Esophagus (tissue), 2 donors: Measurements from ENCODE around the gene MRPL36. TPM values are rescaled to one million over a fixed set of nuclear protein-coding genes. Genes with fewer than 3 reads are reported as not detected.
"Not testable (repeated sequence)": the region's sequence is repeated elsewhere in the genome, so short reads cannot be mapped to it uniquely, and the experiment has no call there.

Experiments
- H3K27ac ChIP-seq, 2 donors: one replicate each; pipeline ENCODE4 v1.5.1; 2013; ENCODE audit warnings: low read depth in 2 of 2, mild to moderate bottlenecking in 2 of 2, inconsistent platforms in 1 of 2, low read length in 1 of 2, moderate library complexity in 1 of 2
- H3K27me3 ChIP-seq, 2 donors: one replicate each; pipeline ENCODE4 v1.6.1; 2013; ENCODE audit warnings: low read length in 2 of 2, control low read depth in 1 of 2, mild to moderate bottlenecking in 1 of 2; ENCODE audit not compliant: insufficient read depth in 2 of 2, control insufficient read depth in 1 of 2
- H3K36me3 ChIP-seq, 2 donors: one replicate each; pipeline ENCODE4 v1.6.1; 2013; ENCODE audit warnings: low read length in 1 of 2; ENCODE audit not compliant: control insufficient read depth in 2 of 2, insufficient read depth in 2 of 2
- H3K4me1 ChIP-seq, 2 donors: one replicate each; pipeline ENCODE4 v1.6.1; 2013; ENCODE audit warnings: low read length in 1 of 2; ENCODE audit not compliant: control insufficient read depth in 2 of 2, insufficient read depth in 2 of 2
- H3K4me3 ChIP-seq, 2 donors: one replicate each; pipeline ENCODE4 v1.5.1; 2013; ENCODE audit warnings: low read length in 2 of 2, mild to moderate bottlenecking in 2 of 2, low read depth in 1 of 2, moderate library complexity in 1 of 2
- H3K9me3 ChIP-seq, 2 donors: one replicate each; pipeline ENCODE4 v1.6.1; 2013; ENCODE audit warnings: mild to moderate bottlenecking in 2 of 2, low read depth in 1 of 2, low read length in 1 of 2, moderate library complexity in 1 of 2; ENCODE audit not compliant: control insufficient read depth in 2 of 2, insufficient read depth in 1 of 2
- WGBS, 2 donors: extraction: QIAGEN DNeasy Blood & Tissue Kit; methylation state at CpG; one replicate each; pipeline ENCODE4 v1.1.7; 2013; 5-methylcytosine and 5-hydroxymethylcytosine counted together
- polyA plus RNA-seq, 2 donors: library from polyadenylated mRNA; stranded (reverse); fragments of 200-250 nt; gene quantifications; one replicate each; pipeline ENCODE4 v1.2.3, GENCODE V29; 2013
- donor health status: healthy with polysubstance abuse.
- donor health status: Bipolar disorder and iron deficiency.

Gene MRPL36
- polyA plus RNA-seq, 2 donors: 32.6 to 78.2 TPM

GRCh38 chr5:1798589-1798988, 1.0 kb downstream of the MRPL36 start:
- H3K27ac ChIP-seq, H3K9me3 ChIP-seq, H3K4me1 ChIP-seq, H3K27me3 ChIP-seq: not testable (repeated sequence)
- H3K4me3 ChIP-seq: peak overlapping the region in 1 of 2 donors; percentile 81
- H3K36me3 ChIP-seq: peaks cover 5 to 23% of the 10 kb centered on the region in 2 donors
- WGBS, 2 donors: 85 to 87% methylated on average over 16 of the region's 16 CpGs

- H3K27me3 ChIP-seq: no peaks in the 10 kb centered on the region
- 84 to 90% methylated on average over 11 of the region's 11 CpGs for WGBS, 2 donors
- peaks cover 5 to 6% of the 10 kb centered on the region in 2 donors for H3K4me1 ChIP-seq
- no peak overlapping the region for H3K27ac ChIP-seq
- H3K9me3 ChIP-seq: no peaks in the 10 kb centered on the region
- peaks cover 5 to 20% of the 10 kb centered on the region in 2 donors for H3K36me3 ChIP-seq
- no peak overlapping the region for H3K4me3 ChIP-seq
Measured at GRCh38 chr5:1797855-1798254, 1.8 kb downstream of the MRPL36 start.

GRCh38 chr5:1797103-1797800, 2.4 kb downstream of the MRPL36 start:
- H3K4me3 ChIP-seq: no peak overlapping the region
- 92 to 93% methylated on average over 18 of the region's 18 CpGs for WGBS, 2 donors

GRCh38 chr5:1796371-1797102, 3.1 kb downstream of the MRPL36 start:
- H3K4me1 ChIP-seq: peaks cover 5 to 6% of the 10 kb centered on the region in 2 donors
- no peak overlapping the region for H3K4me3 ChIP-seq
- WGBS, 2 donors: 85 to 90% methylated on average over 21 of the region's 21 CpGs

More at GRCh38 chr5:1797103-1797800, 2.4 kb downstream of the MRPL36 start:
- Histone ChIP-seq H3K27ac (no peak overlapping the region), H3K36me3 (peaks cover 5 to 20% of the 10 kb centered on the region in 2 donors), H3K4me1 (peaks cover 5 to 6% of the 10 kb centered on the region in 2 donors), H3K9me3 (no peaks in the 10 kb centered on the region), H3K27me3 (no peaks in the 10 kb centered on the region)

GRCh38 chr5:1795931-1796330, 3.7 kb downstream of the MRPL36 start:
- WGBS, 2 donors: 83 to 87% methylated on average over 8 of the region's 8 CpGs
- Histone ChIP-seq H3K36me3 (peaks cover 5 to 20% of the 10 kb centered on the region in 2 donors), H3K27me3 (no peaks in the 10 kb centered on the region)

More at GRCh38 chr5:1796371-1797102, 3.1 kb downstream of the MRPL36 start:
- no peaks in the 10 kb centered on the region for H3K9me3 ChIP-seq
- H3K27ac ChIP-seq: no peak overlapping the region
- H3K27me3 ChIP-seq: no peaks in the 10 kb centered on the region
- peaks cover 5 to 20% of the 10 kb centered on the region in 2 donors for H3K36me3 ChIP-seq

GRCh38 chr5:1795506-1795905, 4.1 kb downstream of the MRPL36 start:
- Histone ChIP-seq H3K27ac (no peak overlapping the region), H3K4me3 (no peak overlapping the region), H3K36me3 (peaks cover 5 to 20% of the 10 kb centered on the region in 2 donors), H3K4me1 (peaks cover 5 to 6% of the 10 kb centered on the region in 2 donors), H3K27me3 (no peaks in the 10 kb centered on the region), H3K9me3 (no peaks in the 10 kb centered on the region)
- 73 to 87% methylated on average over 13 of the region's 13 CpGs for WGBS, 2 donors

More at GRCh38 chr5:1795931-1796330, 3.7 kb downstream of the MRPL36 start:
- no peaks in the 10 kb centered on the region for H3K9me3 ChIP-seq
- H3K27ac ChIP-seq: no peak overlapping the region
- H3K4me3 ChIP-seq: no peak overlapping the region
- H3K4me1 ChIP-seq: peaks cover 5 to 6% of the 10 kb centered on the region in 2 donors

GRCh38 chr5:1794901-1795290, 4.7 kb downstream of the MRPL36 start:
- no peak overlapping the region for H3K4me3 ChIP-seq
- H3K27me3 ChIP-seq: no peaks in the 10 kb centered on the region
- 88 to 90% methylated on average over 17 of the region's 17 CpGs for WGBS, 2 donors
- H3K36me3 ChIP-seq: peaks cover 5 to 20% of the 10 kb centered on the region in 2 donors
- H3K4me1 ChIP-seq: peaks cover 5 to 6% of the 10 kb centered on the region in 2 donors
- H3K9me3 ChIP-seq: no peaks in the 10 kb centered on the region
- H3K27ac ChIP-seq: no peak overlapping the region

- Histone ChIP-seq H3K9me3 (no peaks in the 10 kb centered on the region), H3K27me3 (no peaks in the 10 kb centered on the region), H3K4me1 (peaks cover 5 to 6% of the 10 kb centered on the region in 2 donors), H3K4me3 (no peak overlapping the region), H3K27ac (no peak overlapping the region), H3K36me3 (peaks cover 5 to 20% of the 10 kb centered on the region in 2 donors)
- 73 to 78% methylated on average over 33 of the region's 33 CpGs for WGBS, 2 donors
Measured at GRCh38 chr5:1793966-1794900, 5.4 kb downstream of the MRPL36 start.

GRCh38 chr5:1793301-1793740, 6.3 kb downstream of the MRPL36 start:
- Histone ChIP-seq H3K27me3 (no peaks in the 10 kb centered on the region), H3K36me3 (peaks cover 5 to 20% of the 10 kb centered on the region in 2 donors), H3K4me3 (no peak overlapping the region), H3K27ac (peak overlapping the region; percentile 4 to 25), H3K9me3 (no peaks in the 10 kb centered on the region), H3K4me1 (peaks cover 2 to 5% of the 10 kb centered on the region in 2 donors)
- 69 to 75% methylated on average over 10 of the region's 10 CpGs for WGBS, 2 donors
